PC-9 (cell line): Measurements from ENCODE around the gene CNTN4. TPM values are rescaled to one million over a fixed set of nuclear protein-coding genes. Genes with fewer than 3 reads are reported as not detected.

Experiments used
- BruUV-seq: library from RNA; stranded (reverse); fragments of 400-500 nt; replicated peaks from 2 replicates; lab custom pipeline; 2021; lab: Mats Ljungman, UMichigan
- CTCF ChIA-PET: fragments of 300-600 bp; sonication (Branson Sonifier 250); formaldehyde crosslinking; loops from one replicate; lab custom pipeline; 2022; ENCODE audit warnings: antibody characterized with exemption; lab: Charles Lee
- POLR2A ChIA-PET: fragments of 300-600 bp; sonication (Branson Sonifier 250); formaldehyde crosslinking; loops from one replicate; lab custom pipeline; 2022; ENCODE audit warnings: antibody characterized with exemption; ENCODE audit not compliant: unreplicated experiment; lab: Charles Lee
- DNase-seq, 2 experiments: peaks; one replicate each; pipeline versions ENCODE4 v3.0.0 to v3.0.0-alpha.2; 2015 to 2022; ENCODE audit warnings: mixed read lengths in 1 of 2
- H2AFZ ChIP-seq: fragments of 200-600 bp; sonication (generic); 2 replicates; pipeline ENCODE4 v1.8.1; 2017; ENCODE audit warnings: antibody characterized with exemption
- H3F3A ChIP-seq: fragments of 200-600 bp; sonication (generic); 2 replicates; pipeline ENCODE4 v1.8.1; 2017; ENCODE audit warnings: antibody characterized with exemption, mild to moderate bottlenecking, low read depth; ENCODE audit not compliant: insufficient read depth
- H3K27ac ChIP-seq: fragments of 200-600 bp; sonication (generic); 2 replicates; pipeline ENCODE4 v1.6.1; 2016; ENCODE audit warnings: mixed run types
- H3K27me3 ChIP-seq: fragments of 200-600 bp; sonication (generic); 2 replicates; pipeline ENCODE4 v1.6.1; 2016; ENCODE audit warnings: low read depth, mixed run types; ENCODE audit not compliant: insufficient read depth
- H3K36me3 ChIP-seq: fragments of 200-600 bp; sonication (generic); 2 replicates; pipeline ENCODE4 v1.6.1; 2016; ENCODE audit warnings: low read depth, mixed run types
- H3K4me1 ChIP-seq: fragments of 200-600 bp; sonication (generic); replicated peaks from 2 replicates; pipeline ENCODE4 v1.6.1; 2016; ENCODE audit warnings: mixed run types; ENCODE audit not compliant: insufficient read depth
- H3K4me2 ChIP-seq: fragments of 200-600 bp; sonication (generic); 2 replicates; pipeline ENCODE4 v1.6.1; 2017; ENCODE audit warnings: mixed run types
- H3K4me3 ChIP-seq: fragments of 200-600 bp; sonication (generic); 2 replicates; pipeline ENCODE4 v1.6.1; 2016; ENCODE audit warnings: mixed run types
- H3K79me2 ChIP-seq: fragments of 200-600 bp; sonication (generic); 2 replicates; pipeline ENCODE4 v1.6.1; 2017; ENCODE audit warnings: low read depth, mixed run types
- H3K9me2 ChIP-seq: fragments of 200-600 bp; sonication (generic); 2 replicates; pipeline ENCODE4 v1.8.1; 2017; ENCODE audit warnings: mild to moderate bottlenecking; ENCODE audit not compliant: insufficient read depth
- H3K9me3 ChIP-seq: fragments of 200-600 bp; sonication (generic); 2 replicates; pipeline ENCODE4 v1.8.1; 2016; ENCODE audit warnings: low read depth; ENCODE audit not compliant: insufficient read depth
- H4K20me1 ChIP-seq: fragments of 200-600 bp; sonication (generic); 2 replicates; pipeline ENCODE4 v1.8.1; 2017; ENCODE audit not compliant: insufficient read depth
- CTCF ChIP-seq: fragments of 200-600 bp; sonication (generic); conservative IDR thresholded peaks from 2 replicates; pipeline ENCODE4 v1.6.1; 2017; ENCODE audit warnings: mixed run types, antibody characterized with exemption, mild to moderate bottlenecking, moderate library complexity
- EZH2 ChIP-seq: fragments of 200-600 bp; sonication (generic); IDR thresholded peaks from 2 replicates; pipeline ENCODE4 v1.8.0; 2017; ENCODE audit warnings: antibody characterized with exemption, low read depth
- intact Hi-C: fragments of 100-400 bp; cut with micrococcal nuclease; formaldehyde crosslinking; loops from one replicate; pipeline ENCODE4 v1.10.0; 2022; ENCODE audit not compliant: unreplicated experiment
- total RNA-seq: library from RNA; stranded (reverse); gene quantifications from 2 replicates; pipeline ENCODE4 v1.2.3, GENCODE V29; 2021

The CNTN4 gene
- total RNA-seq, 1 experiment from 2014 or later = not detected

GRCh38 chr3:2645001-2645400 is 546.3 kb downstream of the CNTN4 start:
- TF ChIP-seq CTCF (no peak), EZH2 (no peak)
- no peak for DNase-seq
- Histone ChIP-seq H3K36me3 (no peaks in the 10 kb centered on the region), H3K4me3 (no peak overlapping the region), H3K79me2 (no peaks in the 10 kb centered on the region), H3K4me1 (no peaks in the 10 kb centered on the region), H3K4me2 (no peak overlapping the region), H4K20me1 (no peaks in the 10 kb centered on the region), H3K27ac (no peak overlapping the region), H3F3A (no peaks in the 10 kb centered on the region), H2AFZ (no peak overlapping the region), H3K9me3 (no peaks in the 10 kb centered on the region), H3K9me2 (no peaks in the 10 kb centered on the region), H3K27me3 (no peaks in the 10 kb centered on the region)
- CTCF ChIA-PET = no interaction called here
- no TSS peak for BruUV-seq
- intact Hi-C loops = no loop called here
- POLR2A ChIA-PET = no interaction called here

GRCh38 chr3:2650746-2651145 is 552.1 kb downstream of the CNTN4 start:
- no TSS peak for BruUV-seq
- Histone ChIP-seq H3K9me2 (no peaks in the 10 kb centered on the region), H3K4me2 (no peak overlapping the region), H3K79me2 (no peaks in the 10 kb centered on the region), H4K20me1 (no peaks in the 10 kb centered on the region), H3F3A (no peaks in the 10 kb centered on the region), H3K27ac (no peak overlapping the region), H3K9me3 (no peaks in the 10 kb centered on the region), H3K36me3 (no peaks in the 10 kb centered on the region), H3K4me1 (no peaks in the 10 kb centered on the region), H3K4me3 (no peak overlapping the region), H2AFZ (no peak overlapping the region), H3K27me3 (no peaks in the 10 kb centered on the region)
- CTCF ChIA-PET = no interaction called here
- intact Hi-C loops = no loop called here
- DNase-seq = no peak
- POLR2A ChIA-PET = no interaction called here
- TF ChIP-seq CTCF (no peak), EZH2 (no peak)

- intact Hi-C loops = no loop called here
- no TSS peak for BruUV-seq
Measured at GRCh38 chr3:2652386-2652785, 553.7 kb downstream of the CNTN4 start.

More at GRCh38 chr3:2652386-2652785, 553.7 kb downstream of the CNTN4 start:
- Histone ChIP-seq H3K36me3 (no peaks in the 10 kb centered on the region), H3K4me2 (no peak overlapping the region), H3K9me3 (no peaks in the 10 kb centered on the region), H2AFZ (no peak overlapping the region), H3K4me1 (no peaks in the 10 kb centered on the region), H3K9me2 (no peaks in the 10 kb centered on the region), H3F3A (no peaks in the 10 kb centered on the region), H3K27ac (no peak overlapping the region), H4K20me1 (no peaks in the 10 kb centered on the region), H3K79me2 (no peaks in the 10 kb centered on the region), H3K4me3 (no peak overlapping the region), H3K27me3 (no peaks in the 10 kb centered on the region)
- no peak for DNase-seq
- POLR2A ChIA-PET = no interaction called here
- no peak for TF ChIP-seq CTCF
- TF ChIP-seq EZH2 = no peak
- CTCF ChIA-PET = no interaction called here
